Measurements from ENCODE around the gene SPOCK3.

- TF ChIP-seq CTCF (IDR thresholded peaks at IDR 0.05) (no peak), POLR2A (IDR thresholded peaks at IDR 0.05) (no peak)
These were observed 500.6 kb downstream of the SPOCK3 start for GRCh38 chr4:166733686-166734085.
